T follicular helper cell (primary cell): Measurements from ENCODE around the gene OR51B6.
"Not testable (repeated sequence)": the region's sequence is repeated elsewhere in the genome, so short reads cannot be mapped to it uniquely, and the experiment has no call there.

ENCODE experiments used
- DNase-seq: peaks from one replicate; pipeline ENCODE4 v3.0.0-alpha.2; 2020; ENCODE audit warnings: low read depth
- total RNA-seq, 2 experiments: gene quantifications; one replicate each; lab custom pipeline; 2026; lab: John Stamatoyannopoulos, UW

The OR51B6 gene
- 0 reads per million in 2 experiments for total RNA-seq

GRCh38 chr11:5351208-5351607, at the start of gene OR51B6:
TSS of gene OR51B6 (plus strand) at chr11:5351508. CDS start at chr11:5351508, 0 bp downstream.
- DNase-seq: no peak

DNA sequence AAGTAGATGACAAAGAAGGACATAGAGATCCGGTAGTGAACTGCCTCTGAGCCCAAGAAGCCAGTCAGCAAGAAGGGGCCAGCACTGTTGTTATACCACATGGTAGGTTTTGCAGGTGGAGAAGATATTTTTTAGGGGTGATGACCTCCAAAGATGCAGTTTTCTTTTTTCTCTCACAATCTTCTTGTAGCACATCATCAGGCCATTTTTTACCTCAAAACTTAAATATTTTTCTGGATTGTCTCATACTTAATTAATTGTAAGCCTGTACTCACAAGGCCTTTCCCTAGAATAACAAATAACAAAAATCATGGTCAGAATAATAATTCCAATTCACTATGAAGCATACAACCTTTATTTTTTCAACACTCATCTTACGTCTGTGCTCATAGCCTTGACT, 49.5 kb upstream of the OR51B6 start, which contains the start of gene OR51B4:
Gene OR51B4, minus strand, starts transcription at position 101 of the 400 bp plus-strand sequence. Its CDS starts 0 bp downstream, at position 101.
- DNase-seq: no peak

GRCh38 chr11:5303626-5304025, 47.7 kb upstream of the OR51B6 start:
- no peak for DNase-seq

GRCh38 chr11:5304046-5304445, 47.3 kb upstream of the OR51B6 start:
- DNase-seq: no peak

DNA sequence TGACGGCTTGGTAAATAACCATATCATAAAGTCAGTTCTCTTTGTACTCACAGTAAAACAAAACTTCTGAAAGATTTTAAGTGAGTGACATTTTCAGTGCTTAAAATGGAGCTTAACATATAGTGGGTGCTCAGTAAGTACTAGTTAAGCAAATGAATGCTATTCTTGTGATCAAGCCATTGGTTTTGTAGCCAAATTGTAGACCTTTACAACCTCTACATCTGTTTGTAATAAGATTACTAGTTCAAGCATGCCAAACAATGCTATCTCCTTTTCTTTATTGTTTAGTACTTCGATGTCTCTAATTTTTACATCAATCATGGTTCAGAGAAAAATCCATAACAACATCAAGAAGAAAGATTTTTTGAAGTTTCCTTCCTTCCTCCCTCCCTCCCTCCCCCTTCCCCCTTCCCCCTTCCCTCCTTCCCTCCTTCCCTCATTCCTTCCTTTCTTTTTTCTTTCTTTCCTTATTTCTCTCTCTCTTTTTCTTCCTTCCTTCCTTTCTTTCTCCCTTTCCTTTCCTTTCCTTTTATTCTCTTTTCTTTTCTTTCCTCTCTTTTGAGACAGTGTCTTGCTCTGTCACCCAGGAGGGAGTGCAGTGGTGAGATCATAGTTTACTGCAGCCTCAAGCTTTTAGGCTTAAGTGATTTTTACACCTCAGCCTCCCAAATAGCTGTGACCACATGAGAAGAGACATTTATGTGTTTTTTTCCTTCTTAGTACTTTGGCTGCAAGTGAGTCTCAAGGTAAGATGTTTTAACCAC, 43.9 kb upstream of the OR51B6 start:
- DNase-seq: no peak

GRCh38 chr11:5310423-5310822, 40.9 kb upstream of the OR51B6 start:
- no peak for DNase-seq

DNA sequence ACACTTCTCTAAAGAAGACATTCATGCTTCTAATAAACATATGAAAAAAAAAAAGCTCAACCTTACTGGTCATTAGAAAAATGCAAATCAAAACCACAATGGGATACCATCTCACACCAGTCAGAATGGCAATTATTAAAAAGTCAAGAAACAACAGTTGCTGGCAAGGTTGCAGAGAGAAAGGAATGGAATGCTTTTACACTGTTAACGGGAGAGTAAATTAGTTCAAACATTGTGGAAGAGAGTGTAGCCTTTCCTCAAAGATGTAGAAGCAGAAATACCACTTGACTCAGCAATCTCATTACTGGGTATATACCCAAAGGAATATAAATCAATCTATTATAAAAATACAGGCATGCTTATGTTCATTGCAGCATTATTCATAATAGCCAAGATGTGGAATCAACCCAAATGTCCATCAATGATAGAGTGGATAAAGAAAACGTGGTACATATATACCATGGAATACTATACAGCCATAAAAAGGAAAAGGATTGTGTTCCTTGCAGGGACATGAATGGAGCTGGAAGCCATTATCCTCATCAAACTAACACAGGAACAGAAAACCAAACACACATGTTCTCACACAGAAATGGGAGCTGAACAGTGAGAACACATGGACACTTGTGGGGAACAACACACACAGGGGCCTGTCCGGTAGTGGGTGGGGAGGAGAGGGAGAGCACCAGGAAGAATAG, 37.8 kb upstream of the OR51B6 start:
- not testable (repeated sequence) for DNase-seq

DNA sequence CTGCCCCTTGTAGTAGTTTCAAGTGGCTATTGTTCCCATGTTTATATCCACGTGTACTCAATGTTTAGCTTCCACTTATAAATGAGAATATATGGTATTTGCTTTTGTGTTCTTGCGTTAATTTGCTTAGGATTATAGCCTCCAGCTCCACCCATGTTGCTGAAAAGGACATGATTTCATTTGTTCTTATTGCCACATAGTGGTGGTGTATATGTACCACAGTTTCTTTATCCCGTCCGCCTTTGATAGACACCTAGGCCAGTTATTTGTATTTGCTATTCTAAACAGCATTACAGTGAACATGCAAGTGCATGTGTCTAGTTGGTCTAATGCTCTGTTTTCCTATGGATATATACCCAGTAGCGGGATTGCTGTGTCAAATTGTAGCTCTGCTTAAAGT, 34.0 kb upstream of the OR51B6 start:
- DNase-seq: no peak

DNA sequence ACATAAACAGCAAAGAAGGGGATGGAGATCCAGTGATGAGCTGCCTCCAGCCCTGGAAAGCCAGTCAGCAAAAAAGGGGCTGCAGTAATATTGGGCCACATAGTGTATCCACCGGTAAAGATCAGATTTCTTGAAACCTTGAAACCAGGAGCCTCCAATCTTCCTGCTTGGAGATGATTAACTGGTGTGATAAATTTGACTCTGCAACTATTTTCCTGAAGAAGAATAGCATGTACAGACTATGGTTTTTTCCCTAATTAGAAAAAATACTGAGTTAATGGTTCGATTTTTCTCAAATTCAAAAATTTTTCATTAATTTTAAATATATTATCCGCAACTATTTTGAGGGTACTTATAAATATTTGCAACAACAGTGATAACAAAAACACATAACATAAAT, 27.1 kb upstream of the OR51B6 start, which contains the start of gene OR51B2:
Gene OR51B2, minus strand, starts transcription at position 101 of the 400 bp plus-strand sequence. Its CDS starts 0 bp downstream, at position 101.
- no peak for DNase-seq

GRCh38 chr11:5335170-5335569, 16.1 kb upstream of the OR51B6 start:
- DNase-seq: no peak

DNA sequence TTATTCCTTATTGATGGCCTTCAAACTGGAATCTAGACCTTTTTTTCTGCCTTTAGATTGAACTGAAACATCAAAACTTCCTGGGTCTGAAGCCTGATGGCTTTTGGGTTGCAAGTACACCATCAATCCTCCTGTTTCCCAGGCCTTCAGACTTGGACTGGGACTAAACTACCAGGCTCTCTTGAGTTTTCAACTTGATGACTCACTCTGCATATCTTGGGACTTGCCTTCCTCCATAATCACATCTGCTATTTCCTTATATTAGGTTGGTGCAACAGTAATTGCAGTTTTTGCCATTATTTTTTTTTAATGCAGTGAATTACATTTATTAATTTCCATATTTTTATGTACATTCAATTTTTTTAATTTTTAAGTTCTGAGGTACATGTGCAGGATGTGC, 15.0 kb upstream of the OR51B6 start:
- DNase-seq: no peak

DNA sequence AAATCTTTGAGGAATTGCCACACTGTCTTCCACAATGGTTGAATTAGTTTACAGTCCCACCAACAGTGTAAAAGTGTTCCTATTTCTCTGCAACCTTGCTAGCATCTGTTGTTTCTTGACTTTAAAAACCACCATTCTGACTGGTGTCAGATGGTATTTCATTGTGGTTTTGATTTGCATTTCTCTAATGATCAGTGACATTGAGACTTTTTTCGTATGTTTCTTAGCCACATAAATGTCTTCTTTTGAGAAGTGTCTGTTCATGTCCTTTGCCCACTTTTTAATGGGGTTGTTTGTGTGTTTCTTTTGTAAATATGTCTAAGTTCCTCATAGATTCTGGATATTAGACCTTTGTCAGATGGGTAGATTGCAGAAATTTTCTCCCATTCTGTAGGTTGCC, 14.1 kb upstream of the OR51B6 start:
- DNase-seq: not testable (repeated sequence)

- no peak for DNase-seq
These were observed 11.5 kb upstream of the OR51B6 start for GRCh38 chr11:5339771-5340322.

DNA sequence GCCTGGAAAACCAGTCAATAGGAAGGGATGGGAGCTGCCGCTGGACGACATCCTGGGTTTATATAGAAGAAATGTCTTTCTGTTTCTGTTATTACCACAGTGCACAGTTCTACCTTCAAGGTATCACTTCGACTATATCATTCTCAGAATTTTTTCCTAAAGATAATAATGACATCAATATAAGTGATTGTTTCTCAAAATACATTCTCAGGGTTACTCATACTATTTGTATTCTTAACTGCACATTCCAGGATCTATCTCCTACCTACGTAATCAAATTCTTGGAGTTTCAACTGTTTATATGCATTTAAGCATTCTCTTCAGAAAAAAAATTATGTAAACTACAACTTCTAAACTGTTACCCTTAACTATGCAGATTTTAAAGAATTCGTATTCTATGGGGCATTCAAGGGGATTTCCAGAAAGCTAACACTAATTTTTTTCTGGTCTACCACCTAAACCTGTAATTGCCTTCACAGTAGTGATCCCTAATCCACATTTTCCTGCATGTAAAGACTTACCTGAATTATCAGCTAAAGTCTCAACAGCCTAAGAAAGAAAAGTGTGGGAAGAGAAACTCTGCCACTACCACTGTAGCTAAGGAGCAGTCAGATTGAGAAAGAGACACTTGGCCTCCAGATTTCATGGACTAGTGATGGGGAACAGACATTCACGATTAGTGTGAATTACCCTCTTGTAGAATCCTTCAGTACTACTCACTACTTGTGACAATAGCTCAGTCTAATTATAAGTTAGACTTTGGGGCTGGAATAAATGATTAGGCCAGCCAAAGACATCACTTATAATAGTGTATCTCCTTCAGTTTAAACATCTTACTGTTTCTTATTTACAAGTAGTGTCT, 7.6 kb upstream of the OR51B6 start, which contains the start of gene OR51B5:
Gene OR51B5, minus strand, starts transcription at position 51 of the 862 bp plus-strand sequence. Its CDS starts 0 bp downstream, at position 51.
- no peak for DNase-seq

- no peak for DNase-seq
These were observed 5.5 kb upstream of the OR51B6 start for GRCh38 chr11:5345831-5346230.

GRCh38 chr11:5348551-5349194, 2.6 kb upstream of the OR51B6 start:
- DNase-seq: no peak

DNA sequence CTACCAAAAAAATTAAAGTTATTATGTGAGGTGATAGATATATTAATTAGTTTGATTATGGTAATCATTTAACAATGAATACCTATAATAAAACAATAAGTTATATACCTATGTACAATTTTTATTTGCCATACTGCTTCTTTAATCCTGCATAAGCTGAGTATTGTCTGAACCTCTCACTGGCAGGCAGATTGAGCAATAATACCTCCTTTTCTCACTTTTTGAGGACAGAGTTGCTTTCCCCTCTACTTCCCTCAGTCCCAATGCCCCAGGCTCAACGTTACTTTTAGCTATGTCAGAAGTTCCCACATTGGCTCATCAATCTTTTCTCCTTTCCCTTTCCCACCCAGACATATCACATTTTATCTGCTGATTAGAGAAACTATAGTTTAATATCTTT, 1.8 kb upstream of the OR51B6 start:
- no peak for DNase-seq

GRCh38 chr11:5356031-5356430, 4.7 kb downstream of the OR51B6 start:
- DNase-seq: not testable (repeated sequence)

DNA sequence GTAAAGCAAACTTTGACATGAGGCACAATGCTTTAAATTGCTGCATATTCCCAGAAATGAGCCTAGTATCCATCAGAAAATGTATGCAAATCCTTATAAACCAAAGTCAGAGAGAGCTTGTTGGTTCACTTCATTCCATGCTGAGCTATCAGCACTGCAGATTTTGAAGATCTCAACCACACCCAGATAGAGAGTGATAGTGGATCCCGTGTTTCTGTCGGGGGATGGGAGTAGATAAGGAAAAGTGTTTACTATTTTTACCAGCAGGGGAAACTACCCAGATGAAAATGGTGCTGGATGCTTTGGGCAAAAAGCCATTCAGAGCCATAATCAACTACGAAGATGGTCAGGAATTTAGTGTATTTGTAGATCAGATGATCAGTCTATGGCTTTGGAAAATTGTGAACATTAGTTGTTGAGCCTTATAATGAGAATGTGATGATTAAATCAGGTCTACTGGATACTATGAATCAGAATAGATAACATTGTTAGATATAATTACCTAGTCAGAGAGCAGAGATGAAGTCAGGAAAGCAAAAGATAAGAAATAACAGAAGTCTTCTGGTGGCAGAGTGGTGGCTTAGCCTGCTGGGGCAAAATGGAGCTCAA, 10.8 kb downstream of the OR51B6 start:
- DNase-seq: no peak

DNA sequence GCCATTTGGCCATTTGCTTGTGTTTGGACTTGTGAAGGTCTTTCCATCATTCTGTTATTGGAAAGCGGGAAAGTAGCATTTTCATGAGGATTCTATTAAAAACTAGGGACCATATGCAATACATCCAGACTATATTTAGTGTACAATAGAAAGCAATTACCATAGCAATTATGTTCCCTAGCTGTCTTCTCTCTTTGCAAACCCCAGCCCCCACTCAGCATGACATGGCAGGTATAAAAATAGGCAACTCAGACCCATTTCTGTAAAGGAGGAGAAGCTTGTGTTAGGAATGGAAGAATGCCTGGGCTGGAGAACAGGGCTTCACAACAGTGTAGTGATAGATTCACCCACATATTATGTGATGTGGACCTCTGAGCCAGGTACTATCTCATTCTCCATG, 12.4 kb downstream of the OR51B6 start:
- no peak for DNase-seq

GRCh38 chr11:5364214-5364613, 12.9 kb downstream of the OR51B6 start:
- no peak for DNase-seq
